ENCODE measurements around the gene NPR2.

The NPR2 gene

DNA sequence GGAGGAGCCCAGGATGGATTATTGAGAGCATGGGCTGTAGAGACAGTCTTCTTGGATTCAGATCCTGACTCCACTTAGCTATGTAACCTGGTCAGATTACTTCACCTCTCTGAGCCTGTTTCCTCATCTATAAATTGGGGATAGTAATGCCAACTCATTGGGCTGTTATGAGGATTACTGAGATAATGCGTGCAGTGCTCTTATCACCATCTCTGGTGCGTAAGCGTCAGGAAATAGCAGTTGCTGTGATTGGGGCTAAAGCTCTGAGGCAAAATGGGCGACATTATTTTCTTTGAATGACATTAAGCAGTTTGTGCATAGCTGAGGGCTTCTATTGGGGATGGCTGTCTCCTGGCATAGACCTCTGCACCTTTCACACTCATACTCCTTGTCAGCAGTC, 36.3 kb upstream of the NPR2 start:
- no peak overlapping the region for H3K27ac ChIP-seq
- POLR2A ChIA-PET (ENCODE audit: low non-redundant PET) = interaction anchor here (0.6 kb wide), 1 partner anchor 49 kb away, joined by 9 read pairs; no protein-coding TSS in a partner anchor
- no peak for DNase-seq (ENCODE audit: low spot score)
- CTCF ChIA-PET = interaction anchor here (0.5 kb wide), 1 partner anchor 25 kb away, joined by 3 read pairs; no protein-coding TSS in a partner anchor
- TF ChIP-seq, protein P1, sequence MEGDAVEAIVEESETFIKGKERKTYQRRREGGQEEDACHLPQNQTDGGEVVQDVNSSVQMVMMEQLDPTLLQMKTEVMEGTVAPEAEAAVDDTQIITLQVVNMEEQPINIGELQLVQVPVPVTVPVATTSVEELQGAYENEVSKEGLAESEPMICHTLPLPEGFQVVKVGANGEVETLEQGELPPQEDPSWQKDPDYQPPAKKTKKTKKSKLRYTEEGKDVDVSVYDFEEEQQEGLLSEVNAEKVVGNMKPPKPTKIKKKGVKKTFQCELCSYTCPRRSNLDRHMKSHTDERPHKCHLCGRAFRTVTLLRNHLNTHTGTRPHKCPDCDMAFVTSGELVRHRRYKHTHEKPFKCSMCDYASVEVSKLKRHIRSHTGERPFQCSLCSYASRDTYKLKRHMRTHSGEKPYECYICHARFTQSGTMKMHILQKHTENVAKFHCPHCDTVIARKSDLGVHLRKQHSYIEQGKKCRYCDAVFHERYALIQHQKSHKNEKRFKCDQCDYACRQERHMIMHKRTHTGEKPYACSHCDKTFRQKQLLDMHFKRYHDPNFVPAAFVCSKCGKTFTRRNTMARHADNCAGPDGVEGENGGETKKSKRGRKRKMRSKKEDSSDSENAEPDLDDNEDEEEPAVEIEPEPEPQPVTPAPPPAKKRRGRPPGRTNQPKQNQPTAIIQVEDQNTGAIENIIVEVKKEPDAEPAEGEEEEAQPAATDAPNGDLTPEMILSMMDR (conservative IDR thresholded peaks at IDR 0.05; ENCODE audit: low read depth) = no peak

DNA sequence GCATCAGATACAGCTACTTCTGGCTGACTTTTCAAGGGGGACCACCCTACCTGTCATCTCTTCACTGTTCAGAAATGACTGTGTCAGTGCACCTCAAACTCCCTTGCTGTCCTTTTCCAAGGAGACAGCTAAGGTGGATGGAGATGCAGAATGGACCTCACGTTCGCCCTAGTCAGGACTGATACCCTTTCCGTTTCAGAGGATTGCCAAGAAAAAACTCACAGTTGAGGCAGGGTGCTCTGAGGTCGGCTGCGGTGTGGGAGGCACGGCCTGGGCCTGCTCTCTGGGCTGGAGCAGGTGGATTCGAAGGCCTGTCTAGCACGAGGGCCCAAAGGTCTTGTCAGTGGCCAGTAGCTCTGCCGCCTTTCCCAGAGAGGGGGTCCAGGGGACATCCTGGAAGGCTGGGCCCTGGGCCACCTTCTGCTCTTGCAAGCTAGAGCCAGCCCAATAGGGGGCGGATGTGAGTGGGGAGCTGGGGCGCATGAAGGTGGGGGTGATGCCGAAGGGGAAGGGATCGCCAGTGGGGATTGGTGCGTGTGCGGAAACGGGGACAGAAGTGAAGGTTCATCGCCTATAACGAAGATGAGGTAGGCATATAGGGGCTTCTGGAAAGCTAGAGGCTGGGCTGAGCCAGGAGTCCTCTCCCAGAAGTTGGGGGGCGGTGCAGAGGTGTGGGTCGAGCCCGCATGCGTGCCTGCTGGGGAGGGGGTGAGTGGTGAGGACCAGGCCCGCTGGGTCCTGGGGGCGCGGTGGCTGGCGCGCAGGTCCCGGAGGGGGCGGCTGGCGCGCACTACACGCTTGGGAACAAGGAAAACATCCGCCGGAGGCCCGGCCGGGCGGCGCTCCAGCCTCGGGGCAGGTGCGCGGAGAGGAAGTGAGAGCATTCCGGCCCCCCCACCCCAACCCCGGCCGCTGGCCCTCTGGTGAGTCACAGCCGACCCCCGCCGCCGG, 34.8 kb upstream of the NPR2 start:
- ChIA-PET POLR2A (ENCODE audit: low non-redundant PET) (interaction anchor here (0.9 kb wide), 1 partner anchor 91 kb away, joined by 3 read pairs; the partner anchor contains the start of gene ARHGEF39), CTCF (interaction anchor here (0.6 to 1.3 kb wide), 7 partner anchors 14 to 1209 kb away, joined by 3 to 6 read pairs (median 4); no protein-coding TSS in a partner anchor)
- peak overlapping the region; percentile 77 for H3K27ac ChIP-seq
- TF ChIP-seq, protein P1 (conservative IDR thresholded peaks at IDR 0.05; ENCODE audit: low read depth) = peak; percentile 89
- no peak for DNase-seq (ENCODE audit: low spot score)

DNA sequence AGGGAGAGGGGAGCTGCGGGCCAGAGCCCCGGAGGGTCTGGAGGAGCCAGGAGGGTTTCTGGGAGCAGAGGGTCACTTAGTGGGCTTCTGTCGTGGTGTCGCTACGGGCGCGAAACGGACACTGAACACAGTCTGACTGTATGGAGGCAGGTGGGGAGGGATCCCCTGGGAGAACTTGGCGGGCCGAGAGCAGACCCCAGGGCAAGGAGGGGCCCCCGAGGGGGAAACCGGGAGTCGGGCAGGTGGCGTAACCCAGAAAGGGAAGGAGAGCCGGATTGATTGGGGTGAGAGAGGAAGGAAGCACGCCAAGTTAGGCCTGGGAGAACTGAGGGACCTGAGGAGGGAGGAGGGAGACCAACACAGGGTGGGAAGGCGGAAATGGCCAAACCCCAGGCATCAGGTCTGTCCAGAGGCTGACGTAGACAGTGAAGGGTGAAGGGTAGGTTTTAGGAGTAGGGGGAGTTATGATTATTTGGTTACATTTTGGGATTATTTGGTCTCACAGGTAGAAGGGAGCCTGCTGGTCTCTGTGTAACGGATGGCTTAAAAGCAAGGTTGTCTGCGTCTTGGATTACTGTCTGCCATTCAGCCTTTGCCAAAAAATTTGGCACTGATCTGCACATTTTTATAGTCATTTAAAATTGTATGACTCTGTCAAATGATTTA, 34.0 kb upstream of the NPR2 start:
- ChIA-PET POLR2A (ENCODE audit: low non-redundant PET) (interaction anchor here (0.9 kb wide), 1 partner anchor 92 kb away, joined by 3 read pairs; the partner anchor contains the start of gene ARHGEF39), CTCF (interaction anchor here (0.7 to 1.3 kb wide), 3 partner anchors 15 to 110 kb away, joined by 3 to 6 read pairs (median 5); no protein-coding TSS in a partner anchor)
- DNase-seq (ENCODE audit: low spot score) = peak; percentile 45
- TF ChIP-seq, protein P1 (conservative IDR thresholded peaks at IDR 0.05; ENCODE audit: low read depth) = no peak
- peak overlapping the region; percentile 77 for H3K27ac ChIP-seq

DNA sequence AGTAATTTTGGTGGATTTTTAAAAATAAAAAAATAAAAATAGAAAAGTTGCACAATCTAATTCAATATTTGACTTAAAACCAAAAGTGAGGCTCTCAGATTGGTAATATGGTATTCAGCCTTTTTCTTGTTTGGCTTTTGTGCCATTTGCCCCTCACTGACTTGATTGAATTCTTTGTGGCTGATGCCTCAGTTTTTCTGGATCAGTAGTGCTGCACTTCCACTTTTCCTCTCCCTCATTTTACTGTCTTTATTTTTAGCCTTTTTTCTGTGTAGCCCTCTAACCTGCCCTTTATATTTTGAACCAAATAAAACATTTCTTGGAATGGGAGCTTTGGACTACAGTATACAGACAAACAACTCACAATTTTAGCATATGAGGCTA, 33.5 kb upstream of the NPR2 start:
- POLR2A ChIA-PET (ENCODE audit: low non-redundant PET) = no interaction called here
- no peak overlapping the region for H3K27ac ChIP-seq
- TF ChIP-seq, protein P1 (conservative IDR thresholded peaks at IDR 0.05; ENCODE audit: low read depth) = no peak
- DNase-seq (ENCODE audit: low spot score) = no peak
- CTCF ChIA-PET = interaction anchor here (0.6 kb wide), 2 partner anchors 131 to 431 kb away, joined by 3 to 4 read pairs; no protein-coding TSS in a partner anchor

DNA sequence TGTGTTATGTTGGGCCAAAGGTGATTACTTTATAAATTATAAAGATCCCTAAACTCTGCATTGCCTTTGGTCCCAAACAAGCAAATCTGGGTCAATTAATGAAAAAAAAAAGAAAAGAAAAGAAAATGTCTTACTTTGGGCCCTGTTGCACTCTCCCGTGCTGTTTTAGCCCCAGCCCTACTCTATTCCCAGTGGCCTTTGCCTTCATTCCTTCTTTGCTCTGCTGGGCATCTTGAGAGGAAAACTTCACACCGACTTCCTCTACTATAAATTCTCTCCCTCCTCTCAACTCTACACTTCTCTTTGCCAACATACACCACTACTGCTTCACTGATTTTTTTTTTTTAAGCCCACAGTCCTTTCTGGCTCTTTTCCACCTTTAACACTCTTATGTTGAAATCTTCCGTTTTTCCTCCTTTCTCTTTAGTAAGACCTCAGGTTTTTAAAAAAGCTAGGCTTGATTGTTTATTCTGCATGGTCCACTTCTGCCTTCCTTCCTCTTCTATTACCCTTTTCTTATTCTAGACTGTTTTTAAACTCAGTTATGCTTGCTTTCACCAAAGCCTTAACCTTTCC, 32.8 kb upstream of the NPR2 start:
- ChIA-PET POLR2A (ENCODE audit: low non-redundant PET) (no interaction called here), CTCF (interaction anchor here (0.6 kb wide), 2 partner anchors 130 to 430 kb away, joined by 3 to 4 read pairs; no protein-coding TSS in a partner anchor)
- TF ChIP-seq, protein P1 (conservative IDR thresholded peaks at IDR 0.05; ENCODE audit: low read depth) = no peak
- no peak for DNase-seq (ENCODE audit: low spot score)
- no peak overlapping the region for H3K27ac ChIP-seq

DNA sequence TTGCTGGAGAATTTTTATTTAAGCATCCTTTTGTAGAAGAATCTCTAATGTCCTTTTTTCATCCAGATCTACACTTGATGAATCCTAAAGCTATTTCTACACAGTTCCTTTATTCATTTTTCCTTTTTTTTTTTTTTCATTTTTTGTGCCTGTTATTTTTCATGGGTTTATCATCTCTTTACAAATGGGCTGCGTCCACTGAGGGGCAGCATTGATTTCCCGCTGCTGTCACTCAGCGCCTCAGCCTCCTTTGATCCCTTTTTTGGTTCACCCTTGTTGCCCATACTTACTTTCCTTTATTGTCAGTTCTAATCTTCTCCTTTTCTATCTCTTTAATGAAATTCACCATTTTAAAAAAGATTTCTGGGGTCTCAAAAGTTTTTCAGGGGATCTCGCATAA, 31.6 kb upstream of the NPR2 start:
- DNase-seq (ENCODE audit: low spot score) = no peak
- ChIA-PET CTCF (interaction anchor here (0.7 kb wide), 1 partner anchor 68 kb away, joined by 4 read pairs; no protein-coding TSS in a partner anchor), POLR2A (ENCODE audit: low non-redundant PET) (interaction anchor here (0.7 kb wide), 1 partner anchor 10 kb away, joined by 7 read pairs; the partner anchor contains the start of gene RGP1)
- TF ChIP-seq, protein P1 (conservative IDR thresholded peaks at IDR 0.05; ENCODE audit: low read depth) = no peak
- no peak overlapping the region for H3K27ac ChIP-seq
